ENCODE results near the gene VCY1B. TPM values are rescaled to one million over a fixed set of nuclear protein-coding genes. Genes with fewer than 3 reads are reported as not detected.
"Not testable (repeated sequence)": the region's sequence is repeated elsewhere in the genome, so short reads cannot be mapped to it uniquely, and the experiment has no call there.

Gene VCY1B
- total RNA-seq, result not detected in 2 replicates

DNA sequence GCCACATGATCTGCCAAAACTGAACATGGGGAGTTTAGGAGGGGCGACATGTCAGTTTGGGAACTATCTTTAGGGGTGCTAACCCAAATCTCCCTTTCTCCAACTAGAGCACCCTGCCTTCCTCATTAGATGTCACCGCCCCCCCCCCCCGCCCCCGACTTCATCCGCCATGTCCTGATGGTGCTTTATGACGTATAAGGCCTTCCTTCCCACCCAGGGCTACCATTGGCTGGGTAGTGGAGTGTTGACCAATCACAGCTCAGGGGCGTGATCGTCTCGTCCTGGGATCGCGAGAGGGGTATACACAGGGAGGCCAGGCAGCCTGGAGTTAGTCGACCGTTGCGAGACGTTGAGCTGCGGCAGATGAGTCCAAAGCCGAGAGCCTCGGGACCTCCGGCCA is at the start of gene VCY1B:
Gene VCY1B (plus strand): TSS at position 301 of the 400 bp plus-strand sequence. CDS start 63 bp downstream, at position 364.
- intact Hi-C loops (cut with micrococcal nuclease), result not testable (repeated sequence)

DNA sequence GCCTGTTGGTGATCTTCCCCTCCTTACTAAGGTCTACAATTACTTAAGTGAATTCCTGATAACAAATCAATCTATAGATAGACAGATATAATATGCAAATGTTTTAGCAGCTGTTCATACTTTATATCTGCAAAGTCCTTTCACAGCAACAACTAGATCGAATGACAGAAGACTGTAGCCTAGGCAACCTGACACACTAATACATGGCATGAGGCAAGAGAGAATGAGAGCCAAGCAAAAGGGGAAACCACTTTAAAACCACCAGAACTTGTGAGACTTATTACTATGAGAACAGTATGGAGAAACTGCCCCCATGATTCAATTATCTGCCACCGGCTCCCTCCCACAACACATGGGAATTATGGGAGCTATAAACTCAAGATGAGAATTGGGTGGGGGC is 44.1 kb upstream of the VCY1B start:
- intact Hi-C loops (cut with micrococcal nuclease), result not testable (repeated sequence)

DNA sequence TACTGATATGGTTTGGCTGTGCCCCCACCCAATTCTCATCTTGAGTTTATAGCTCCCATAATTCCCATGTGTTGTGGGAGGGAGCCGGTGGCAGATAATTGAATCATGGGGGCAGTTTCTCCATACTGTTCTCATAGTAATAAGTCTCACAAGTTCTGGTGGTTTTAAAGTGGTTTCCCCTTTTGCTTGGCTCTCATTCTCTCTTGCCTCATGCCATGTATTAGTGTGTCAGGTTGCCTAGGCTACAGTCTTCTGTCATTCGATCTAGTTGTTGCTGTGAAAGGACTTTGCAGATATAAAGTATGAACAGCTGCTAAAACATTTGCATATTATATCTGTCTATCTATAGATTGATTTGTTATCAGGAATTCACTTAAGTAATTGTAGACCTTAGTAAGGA is 25.6 kb upstream of the VCY1B start:
- intact Hi-C loops (cut with micrococcal nuclease), result not testable (repeated sequence)

DNA sequence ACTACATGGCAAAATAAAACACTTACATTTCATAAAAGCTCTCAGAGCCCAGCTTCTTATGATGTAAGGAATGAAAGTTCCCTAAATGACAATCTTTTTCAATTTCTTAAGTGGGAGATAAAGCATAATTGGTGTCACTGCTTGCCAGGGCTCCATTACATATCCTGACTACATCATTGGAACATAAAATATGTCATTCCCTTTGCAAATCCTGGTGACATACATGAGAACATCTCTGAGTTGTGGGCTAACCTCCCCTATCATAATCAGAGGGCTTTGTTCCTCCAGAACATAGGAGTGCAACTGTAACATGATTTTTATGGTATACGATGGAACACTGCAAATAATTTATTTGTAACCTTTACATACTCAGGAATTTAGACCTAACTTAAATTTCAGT is 29.9 kb downstream of the VCY1B start:
- intact Hi-C loops (cut with micrococcal nuclease), result no loop called here

Other genes with a start within 250 kb of the VCY1B start
- not detected in 2 replicates for gene VCY, start 69.8 kb upstream of the VCY1B start, total RNA-seq